Neural progenitor cell (in vitro differentiated cells): ENCODE measurements around the gene RHBDD1. TPM values are rescaled to one million over a fixed set of nuclear protein-coding genes. Genes with fewer than 3 reads are reported as not detected.

ENCODE experiments used
- DNase-seq: peaks from one replicate; pipeline ENCODE4 v3.0.0-alpha.2; 2016; ENCODE audit warnings: low spot score
- H2AFZ ChIP-seq: fragments of 200-600 bp; sonication (generic); replicated peaks from 2 replicates; pipeline ENCODE4 v1.6.1; 2016; ENCODE audit warnings: antibody characterized with exemption
- H3F3A ChIP-seq: fragments of 200-600 bp; sonication (generic); 2 replicates; pipeline ENCODE4 v1.6.1; 2016; ENCODE audit warnings: antibody characterized with exemption, low read depth
- H3K27ac ChIP-seq: fragments of 200-600 bp; sonication (generic); 2 replicates; pipeline ENCODE4 v1.5.1; 2016; ENCODE audit warnings: mild to moderate bottlenecking
- H3K27me3 ChIP-seq: fragments of 200-600 bp; sonication (generic); 2 replicates; pipeline ENCODE4 v1.6.1; 2016; ENCODE audit warnings: mild to moderate bottlenecking, moderate library complexity
- H3K36me3 ChIP-seq: fragments of 200-600 bp; sonication (generic); 2 replicates; pipeline ENCODE4 v1.5.1; 2016
- H3K4me1 ChIP-seq: fragments of 200-600 bp; sonication (generic); 2 replicates; pipeline ENCODE4 v1.6.1; 2016; ENCODE audit warnings: mixed run types
- H3K4me2 ChIP-seq: fragments of 200-600 bp; sonication (generic); 2 replicates; pipeline ENCODE4 v1.6.1; 2016
- H3K4me3 ChIP-seq: fragments of 200-600 bp; sonication (generic); 2 replicates; pipeline ENCODE4 v1.5.1; 2016
- H3K79me2 ChIP-seq: fragments of 200-600 bp; sonication (generic); 2 replicates; pipeline ENCODE4 v1.6.1; 2016; ENCODE audit warnings: low read depth
- H3K9ac ChIP-seq: fragments of 200-600 bp; sonication (generic); 2 replicates; pipeline ENCODE4 v1.6.1; 2016
- H3K9me3 ChIP-seq: fragments of 200-600 bp; sonication (generic); 2 replicates; pipeline ENCODE4 v1.5.1; 2016; ENCODE audit warnings: low read depth
- H4K20me1 ChIP-seq: fragments of 200-600 bp; sonication (generic); 2 replicates; pipeline ENCODE4 v1.6.1; 2016; ENCODE audit warnings: low read depth
- H3K27ac Mint-ChIP-seq: 3 replicates; pipeline ENCODE4 v1.8.0; 2021; ENCODE audit warnings: mixed read lengths
- H3K27me3 Mint-ChIP-seq: 2 replicates; pipeline ENCODE4 v1.8.0; 2022; ENCODE audit warnings: low read depth, mild to moderate bottlenecking, inconsistent platforms, moderate library complexity, mixed read lengths; ENCODE audit not compliant: insufficient read depth
- H3K36me3 Mint-ChIP-seq: 3 replicates; pipeline ENCODE4 v1.8.0; 2021; ENCODE audit warnings: mixed read lengths
- H3K4me1 Mint-ChIP-seq: 3 replicates; pipeline ENCODE4 v1.8.0; 2021; ENCODE audit warnings: mixed read lengths
- H3K4me3 Mint-ChIP-seq: 3 replicates; pipeline ENCODE4 v1.8.0; 2021; ENCODE audit warnings: mild to moderate bottlenecking, moderate library complexity, mixed read lengths
- H3K9me3 Mint-ChIP-seq: 3 replicates; pipeline ENCODE4 v1.8.0; 2020; ENCODE audit warnings: mixed read lengths
- EZH2 ChIP-seq: fragments of 200-600 bp; sonication (generic); IDR thresholded peaks from 2 replicates; pipeline ENCODE4 v1.6.1; 2017; ENCODE audit warnings: antibody characterized with exemption, mild to moderate bottlenecking, moderate library complexity
- EZH2phosphoT487 ChIP-seq: fragments of 200-600 bp; sonication (generic); IDR thresholded peaks from 2 replicates; pipeline ENCODE4 v1.6.1; 2017; ENCODE audit warnings: antibody characterized with exemption
- total RNA-seq: library from RNA; depleted of rRNA; stranded (reverse); fragments of >200 nt; gene quantifications from 2 replicates; pipeline ENCODE4 v1.2.3, GENCODE V29; 2015; ENCODE audit warnings: low replicate concordance
- TF ChIP-seq, protein P1 (sequence below): fragments of 200-600 bp; sonication (generic); IDR thresholded peaks from 2 replicates; pipeline ENCODE4 v1.5.1; 2017; ENCODE audit warnings: antibody characterized with exemption, mild to moderate bottlenecking

RHBDD1 gene
- total RNA-seq, 1 donor from 2014 or later = 15.1 TPM

- H3K27me3 ChIP-seq = no peaks in the 10 kb centered on the region
- no peaks in the 10 kb centered on the region for H3K36me3 ChIP-seq
- Mint-ChIP-seq H3K9me3 (no peaks in the 10 kb centered on the region), H3K27me3 (no peaks in the 10 kb centered on the region), H3K4me3 (no peak overlapping the region), H3K4me1 (no peaks in the 10 kb centered on the region), H3K36me3 (peaks cover 5% of the 10 kb centered on the region), H3K27ac (no peak overlapping the region)
- no peaks in the 10 kb centered on the region for H3K9me3 ChIP-seq
- no peaks in the 10 kb centered on the region for H4K20me1 ChIP-seq
- no peak overlapping the region for H3K4me3 ChIP-seq
- no peak for TF ChIP-seq EZH2phosphoT487
- no peak for TF ChIP-seq EZH2
- TF ChIP-seq, protein P1, sequence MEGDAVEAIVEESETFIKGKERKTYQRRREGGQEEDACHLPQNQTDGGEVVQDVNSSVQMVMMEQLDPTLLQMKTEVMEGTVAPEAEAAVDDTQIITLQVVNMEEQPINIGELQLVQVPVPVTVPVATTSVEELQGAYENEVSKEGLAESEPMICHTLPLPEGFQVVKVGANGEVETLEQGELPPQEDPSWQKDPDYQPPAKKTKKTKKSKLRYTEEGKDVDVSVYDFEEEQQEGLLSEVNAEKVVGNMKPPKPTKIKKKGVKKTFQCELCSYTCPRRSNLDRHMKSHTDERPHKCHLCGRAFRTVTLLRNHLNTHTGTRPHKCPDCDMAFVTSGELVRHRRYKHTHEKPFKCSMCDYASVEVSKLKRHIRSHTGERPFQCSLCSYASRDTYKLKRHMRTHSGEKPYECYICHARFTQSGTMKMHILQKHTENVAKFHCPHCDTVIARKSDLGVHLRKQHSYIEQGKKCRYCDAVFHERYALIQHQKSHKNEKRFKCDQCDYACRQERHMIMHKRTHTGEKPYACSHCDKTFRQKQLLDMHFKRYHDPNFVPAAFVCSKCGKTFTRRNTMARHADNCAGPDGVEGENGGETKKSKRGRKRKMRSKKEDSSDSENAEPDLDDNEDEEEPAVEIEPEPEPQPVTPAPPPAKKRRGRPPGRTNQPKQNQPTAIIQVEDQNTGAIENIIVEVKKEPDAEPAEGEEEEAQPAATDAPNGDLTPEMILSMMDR = no peak
- H3K4me1 ChIP-seq = no peaks in the 10 kb centered on the region
- no peak overlapping the region for H3K4me2 ChIP-seq
- no peak for DNase-seq
- no peaks in the 10 kb centered on the region for H3K79me2 ChIP-seq
- no peak overlapping the region for H3K27ac ChIP-seq
- no peak overlapping the region for H3K9ac ChIP-seq
- no peaks in the 10 kb centered on the region for H3F3A ChIP-seq
- H2AFZ ChIP-seq = no peak overlapping the region
These were observed 58.9 kb downstream of the RHBDD1 start for GRCh38 chr2:226894752-226895151.

- DNase-seq = no peak
- Histone ChIP-seq H3F3A (no peaks in the 10 kb centered on the region), H3K4me3 (no peak overlapping the region), H3K4me1 (no peaks in the 10 kb centered on the region), H3K36me3 (no peaks in the 10 kb centered on the region), H3K4me2 (no peak overlapping the region), H2AFZ (no peak overlapping the region), H4K20me1 (no peaks in the 10 kb centered on the region), H3K9ac (no peak overlapping the region), H3K9me3 (no peaks in the 10 kb centered on the region), H3K79me2 (no peaks in the 10 kb centered on the region), H3K27ac (no peak overlapping the region), H3K27me3 (no peaks in the 10 kb centered on the region)
- H3K36me3 Mint-ChIP-seq = peaks cover 5% of the 10 kb centered on the region
- TF ChIP-seq EZH2phosphoT487 (no peak), EZH2 (no peak)
- TF ChIP-seq, protein P1 = no peak
- H3K4me1 Mint-ChIP-seq = no peaks in the 10 kb centered on the region
- no peaks in the 10 kb centered on the region for H3K9me3 Mint-ChIP-seq
- H3K27ac Mint-ChIP-seq = no peak overlapping the region
- H3K27me3 Mint-ChIP-seq = no peaks in the 10 kb centered on the region
- no peak overlapping the region for H3K4me3 Mint-ChIP-seq
These were observed 59.7 kb downstream of the RHBDD1 start for GRCh38 chr2:226895579-226895978.

- H3K27ac Mint-ChIP-seq = no peak overlapping the region
- H3K27me3 Mint-ChIP-seq = no peaks in the 10 kb centered on the region
- no peaks in the 10 kb centered on the region for H3K36me3 ChIP-seq
- H3K4me1 ChIP-seq = no peaks in the 10 kb centered on the region
- H3K9ac ChIP-seq = no peak overlapping the region
- H3K79me2 ChIP-seq = no peaks in the 10 kb centered on the region
- H3K4me3 ChIP-seq = no peak overlapping the region
- no peak overlapping the region for H2AFZ ChIP-seq
- H3K4me2 ChIP-seq = no peak overlapping the region
- no peak for DNase-seq
- H3K4me3 Mint-ChIP-seq = no peak overlapping the region
- no peaks in the 10 kb centered on the region for H3K27me3 ChIP-seq
- H3K4me1 Mint-ChIP-seq = no peaks in the 10 kb centered on the region
- H3K9me3 ChIP-seq = no peaks in the 10 kb centered on the region
- H3K27ac ChIP-seq = no peak overlapping the region
- peaks cover 5% of the 10 kb centered on the region for H3K36me3 Mint-ChIP-seq
- no peaks in the 10 kb centered on the region for H3K9me3 Mint-ChIP-seq
- no peaks in the 10 kb centered on the region for H3F3A ChIP-seq
- H4K20me1 ChIP-seq = no peaks in the 10 kb centered on the region
- TF ChIP-seq EZH2 = no peak
- TF ChIP-seq, protein P1 = no peak
- TF ChIP-seq EZH2phosphoT487 = no peak
These were observed 62.3 kb downstream of the RHBDD1 start for GRCh38 chr2:226898121-226898520.
